GM10266 (cell line): ENCODE measurements around the gene AGO4.
"Not testable (repeated sequence)": the region's sequence is repeated elsewhere in the genome, so short reads cannot be mapped to it uniquely, and the experiment has no call there.

Source experiments
- DNase-seq: peaks from one replicate; pipeline ENCODE4 v3.0.0; 2012; ENCODE audit errors: extremely low spot score
- CTCF ChIP-seq: IDR thresholded peaks from 2 replicates; pipeline ENCODE4 v1.5.1; 2012; ENCODE audit warnings: mild to moderate bottlenecking, low read depth; ENCODE audit not compliant: control insufficient read depth, insufficient read depth; ENCODE audit errors: missing control alignments

The AGO4 gene

GRCh38 chr1:35773711-35774110 lies 34.1 kb upstream of the AGO4 start:
- DNase-seq, result no peak

GRCh38 chr1:35776172-35776571 lies 31.6 kb upstream of the AGO4 start:
- DNase-seq, result not testable (repeated sequence)

More at GRCh38 chr1:35773711-35774110, 34.1 kb upstream of the AGO4 start:
- TF ChIP-seq CTCF, result no peak

- no peak for DNase-seq
- no peak for TF ChIP-seq CTCF
These were observed 30.7 kb upstream of the AGO4 start for GRCh38 chr1:35777109-35777508.

- no peak for DNase-seq
- no peak for TF ChIP-seq CTCF
These were observed 24.7 kb upstream of the AGO4 start for GRCh38 chr1:35783055-35783583.

GRCh38 chr1:35784364-35784763 lies 23.5 kb upstream of the AGO4 start:
- DNase-seq, result not testable (repeated sequence)

GRCh38 chr1:35788139-35788538 lies 19.7 kb upstream of the AGO4 start:
- no peak for TF ChIP-seq CTCF
- no peak for DNase-seq

- TF ChIP-seq CTCF, result no peak
- no peak for DNase-seq
These were observed 17.1 kb upstream of the AGO4 start for GRCh38 chr1:35790670-35791069.

- no peak for TF ChIP-seq CTCF
- no peak for DNase-seq
These were observed 12.5 kb upstream of the AGO4 start for GRCh38 chr1:35795295-35795694.
